ENCODE data around the gene PROSER2.

DNA sequence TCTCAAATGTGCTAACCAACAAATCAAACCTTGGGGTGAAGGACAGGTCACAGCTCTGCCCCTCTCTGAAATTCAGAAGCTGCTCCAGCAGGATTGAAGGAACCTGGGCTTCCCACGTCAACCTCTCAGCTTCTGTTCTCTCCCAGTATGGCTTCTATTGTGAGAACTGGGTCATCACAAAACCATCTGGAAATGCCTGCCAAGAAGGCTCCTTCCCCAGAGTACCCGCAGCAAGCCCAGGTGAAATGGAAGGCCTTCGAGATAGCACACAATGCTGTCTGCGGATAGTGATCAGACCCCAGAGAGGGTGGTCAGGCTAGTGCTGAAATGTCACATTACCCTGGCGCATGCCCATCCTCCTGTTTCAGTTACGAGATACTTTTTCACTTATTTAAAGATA is 16.4 kb upstream of the PROSER2 start:
- TF ChIP-seq GABPA (IDR thresholded peaks at IDR 0.05 in 1 of 2, conservative IDR thresholded peaks at IDR 0.05 in 1 of 2) (no peak), HNF4A (conservative IDR thresholded peaks at IDR 0.05) (no peak), JUND (IDR thresholded peaks at IDR 0.05) (no peak), ATF3 (IDR thresholded peaks at IDR 0.05) (no peak), RAD21 (IDR thresholded peaks at IDR 0.05) (no peak), SP1 (IDR thresholded peaks at IDR 0.05) (no peak)
- TF ChIP-seq, protein P1, sequence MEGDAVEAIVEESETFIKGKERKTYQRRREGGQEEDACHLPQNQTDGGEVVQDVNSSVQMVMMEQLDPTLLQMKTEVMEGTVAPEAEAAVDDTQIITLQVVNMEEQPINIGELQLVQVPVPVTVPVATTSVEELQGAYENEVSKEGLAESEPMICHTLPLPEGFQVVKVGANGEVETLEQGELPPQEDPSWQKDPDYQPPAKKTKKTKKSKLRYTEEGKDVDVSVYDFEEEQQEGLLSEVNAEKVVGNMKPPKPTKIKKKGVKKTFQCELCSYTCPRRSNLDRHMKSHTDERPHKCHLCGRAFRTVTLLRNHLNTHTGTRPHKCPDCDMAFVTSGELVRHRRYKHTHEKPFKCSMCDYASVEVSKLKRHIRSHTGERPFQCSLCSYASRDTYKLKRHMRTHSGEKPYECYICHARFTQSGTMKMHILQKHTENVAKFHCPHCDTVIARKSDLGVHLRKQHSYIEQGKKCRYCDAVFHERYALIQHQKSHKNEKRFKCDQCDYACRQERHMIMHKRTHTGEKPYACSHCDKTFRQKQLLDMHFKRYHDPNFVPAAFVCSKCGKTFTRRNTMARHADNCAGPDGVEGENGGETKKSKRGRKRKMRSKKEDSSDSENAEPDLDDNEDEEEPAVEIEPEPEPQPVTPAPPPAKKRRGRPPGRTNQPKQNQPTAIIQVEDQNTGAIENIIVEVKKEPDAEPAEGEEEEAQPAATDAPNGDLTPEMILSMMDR (IDR thresholded peaks at IDR 0.05; ENCODE audit: low read depth, low read length, missing input control), result no peak
- TF ChIP-seq, protein P2, sequence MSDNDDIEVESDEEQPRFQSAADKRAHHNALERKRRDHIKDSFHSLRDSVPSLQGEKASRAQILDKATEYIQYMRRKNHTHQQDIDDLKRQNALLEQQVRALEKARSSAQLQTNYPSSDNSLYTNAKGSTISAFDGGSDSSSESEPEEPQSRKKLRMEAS (IDR thresholded peaks at IDR 0.05), result no peak
- TF ChIP-seq, protein P3, sequence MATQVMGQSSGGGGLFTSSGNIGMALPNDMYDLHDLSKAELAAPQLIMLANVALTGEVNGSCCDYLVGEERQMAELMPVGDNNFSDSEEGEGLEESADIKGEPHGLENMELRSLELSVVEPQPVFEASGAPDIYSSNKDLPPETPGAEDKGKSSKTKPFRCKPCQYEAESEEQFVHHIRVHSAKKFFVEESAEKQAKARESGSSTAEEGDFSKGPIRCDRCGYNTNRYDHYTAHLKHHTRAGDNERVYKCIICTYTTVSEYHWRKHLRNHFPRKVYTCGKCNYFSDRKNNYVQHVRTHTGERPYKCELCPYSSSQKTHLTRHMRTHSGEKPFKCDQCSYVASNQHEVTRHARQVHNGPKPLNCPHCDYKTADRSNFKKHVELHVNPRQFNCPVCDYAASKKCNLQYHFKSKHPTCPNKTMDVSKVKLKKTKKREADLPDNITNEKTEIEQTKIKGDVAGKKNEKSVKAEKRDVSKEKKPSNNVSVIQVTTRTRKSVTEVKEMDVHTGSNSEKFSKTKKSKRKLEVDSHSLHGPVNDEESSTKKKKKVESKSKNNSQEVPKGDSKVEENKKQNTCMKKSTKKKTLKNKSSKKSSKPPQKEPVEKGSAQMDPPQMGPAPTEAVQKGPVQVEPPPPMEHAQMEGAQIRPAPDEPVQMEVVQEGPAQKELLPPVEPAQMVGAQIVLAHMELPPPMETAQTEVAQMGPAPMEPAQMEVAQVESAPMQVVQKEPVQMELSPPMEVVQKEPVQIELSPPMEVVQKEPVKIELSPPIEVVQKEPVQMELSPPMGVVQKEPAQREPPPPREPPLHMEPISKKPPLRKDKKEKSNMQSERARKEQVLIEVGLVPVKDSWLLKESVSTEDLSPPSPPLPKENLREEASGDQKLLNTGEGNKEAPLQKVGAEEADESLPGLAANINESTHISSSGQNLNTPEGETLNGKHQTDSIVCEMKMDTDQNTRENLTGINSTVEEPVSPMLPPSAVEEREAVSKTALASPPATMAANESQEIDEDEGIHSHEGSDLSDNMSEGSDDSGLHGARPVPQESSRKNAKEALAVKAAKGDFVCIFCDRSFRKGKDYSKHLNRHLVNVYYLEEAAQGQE (IDR thresholded peaks at IDR 0.05), result no peak

Measured in liver (tissue), 3 donors.